C4-2B (cell line): ENCODE results near the gene EPB41.
"Not testable (repeated sequence)": the region's sequence is repeated elsewhere in the genome, so short reads cannot be mapped to it uniquely, and the experiment has no call there.

Experiments used
- H3K27ac ChIP-seq: fragments of 450-650 bp; 2 replicates; pipeline ENCODE4 v1.5.1; 2017
- ZFX ChIP-seq: fragments of 450-650 bp; IDR thresholded peaks from 2 replicates; pipeline ENCODE4 v1.6.1; 2017
- TF ChIP-seq, protein P1 (sequence below): fragments of 450-650 bp; conservative IDR thresholded peaks from 2 replicates; pipeline ENCODE4 v1.5.1; 2017; ENCODE audit warnings: mild to moderate bottlenecking

Gene EPB41

DNA sequence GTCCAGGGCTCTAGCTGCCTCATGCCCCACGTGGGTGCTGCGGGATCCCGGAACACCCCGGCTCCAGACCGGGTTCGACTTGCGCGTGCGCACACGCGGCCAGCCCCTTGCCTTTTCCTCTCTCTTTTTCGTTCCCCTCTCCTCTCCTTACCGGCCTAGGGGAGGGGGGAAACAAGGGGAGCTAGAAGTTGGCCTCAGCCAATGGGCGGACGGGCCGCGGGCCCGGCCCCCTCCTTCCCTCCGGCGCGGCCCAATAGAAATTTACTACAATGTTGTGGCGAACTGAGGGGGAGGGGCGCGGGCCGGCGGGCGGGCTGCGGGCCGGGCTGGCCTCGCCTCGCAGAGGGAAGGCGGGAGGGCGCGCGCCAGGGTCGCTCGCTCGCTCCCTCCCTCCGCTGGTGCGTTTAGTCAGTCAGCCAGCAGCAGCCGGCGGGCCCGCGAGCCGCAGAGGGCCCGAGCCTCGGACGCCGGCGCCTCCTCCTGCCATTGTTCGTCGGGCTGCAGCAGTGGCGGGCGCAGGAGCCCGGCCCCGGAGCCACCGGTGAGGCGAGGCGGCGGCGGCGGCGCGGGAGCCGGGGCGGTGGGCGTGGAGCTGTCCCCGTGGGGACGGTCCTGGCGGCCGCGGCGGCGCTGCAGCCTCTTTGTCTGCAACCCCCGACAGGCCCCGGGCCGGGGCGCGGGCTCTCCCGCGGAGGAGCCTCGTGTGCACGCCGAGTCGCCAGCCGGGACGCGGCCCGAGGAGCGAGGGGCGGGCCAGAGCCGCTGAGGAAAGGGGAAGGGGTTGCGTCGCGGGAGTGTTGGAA is at the start of gene EPB41:
TSS of gene EPB41 (plus strand) at position 342 of the 803 bp plus-strand sequence. CDS start 72,869 bp downstream, outside the sequence.
- peak within 1 kb of the TSS; percentile 74 for H3K27ac ChIP-seq
- TF ChIP-seq ZFX, result peak; percentile 71
- TF ChIP-seq, protein P1, sequence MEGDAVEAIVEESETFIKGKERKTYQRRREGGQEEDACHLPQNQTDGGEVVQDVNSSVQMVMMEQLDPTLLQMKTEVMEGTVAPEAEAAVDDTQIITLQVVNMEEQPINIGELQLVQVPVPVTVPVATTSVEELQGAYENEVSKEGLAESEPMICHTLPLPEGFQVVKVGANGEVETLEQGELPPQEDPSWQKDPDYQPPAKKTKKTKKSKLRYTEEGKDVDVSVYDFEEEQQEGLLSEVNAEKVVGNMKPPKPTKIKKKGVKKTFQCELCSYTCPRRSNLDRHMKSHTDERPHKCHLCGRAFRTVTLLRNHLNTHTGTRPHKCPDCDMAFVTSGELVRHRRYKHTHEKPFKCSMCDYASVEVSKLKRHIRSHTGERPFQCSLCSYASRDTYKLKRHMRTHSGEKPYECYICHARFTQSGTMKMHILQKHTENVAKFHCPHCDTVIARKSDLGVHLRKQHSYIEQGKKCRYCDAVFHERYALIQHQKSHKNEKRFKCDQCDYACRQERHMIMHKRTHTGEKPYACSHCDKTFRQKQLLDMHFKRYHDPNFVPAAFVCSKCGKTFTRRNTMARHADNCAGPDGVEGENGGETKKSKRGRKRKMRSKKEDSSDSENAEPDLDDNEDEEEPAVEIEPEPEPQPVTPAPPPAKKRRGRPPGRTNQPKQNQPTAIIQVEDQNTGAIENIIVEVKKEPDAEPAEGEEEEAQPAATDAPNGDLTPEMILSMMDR, result no peak

DNA sequence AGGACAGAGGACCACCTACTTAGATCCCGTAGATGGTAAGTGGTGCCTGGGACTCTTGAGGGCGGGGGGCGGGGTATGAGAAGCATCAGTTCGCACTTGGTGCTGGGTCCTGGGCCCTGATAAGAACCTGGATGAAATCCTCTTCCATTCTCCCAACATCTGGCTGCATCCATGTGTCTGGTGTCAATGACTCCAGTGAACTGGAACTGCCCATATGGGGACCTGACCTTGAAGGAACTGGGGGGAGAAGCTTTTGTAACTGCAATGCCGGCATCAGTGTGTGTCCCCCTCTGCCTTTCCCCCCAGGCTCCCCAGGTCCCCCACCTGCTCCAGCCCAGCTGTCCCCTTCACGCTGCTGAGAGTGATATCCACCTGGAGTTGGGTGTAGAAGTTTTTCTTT is 49.7 kb upstream of the EPB41 start:
- no peak overlapping the region for H3K27ac ChIP-seq
- TF ChIP-seq, protein P1, result no peak
- TF ChIP-seq ZFX, result no peak

DNA sequence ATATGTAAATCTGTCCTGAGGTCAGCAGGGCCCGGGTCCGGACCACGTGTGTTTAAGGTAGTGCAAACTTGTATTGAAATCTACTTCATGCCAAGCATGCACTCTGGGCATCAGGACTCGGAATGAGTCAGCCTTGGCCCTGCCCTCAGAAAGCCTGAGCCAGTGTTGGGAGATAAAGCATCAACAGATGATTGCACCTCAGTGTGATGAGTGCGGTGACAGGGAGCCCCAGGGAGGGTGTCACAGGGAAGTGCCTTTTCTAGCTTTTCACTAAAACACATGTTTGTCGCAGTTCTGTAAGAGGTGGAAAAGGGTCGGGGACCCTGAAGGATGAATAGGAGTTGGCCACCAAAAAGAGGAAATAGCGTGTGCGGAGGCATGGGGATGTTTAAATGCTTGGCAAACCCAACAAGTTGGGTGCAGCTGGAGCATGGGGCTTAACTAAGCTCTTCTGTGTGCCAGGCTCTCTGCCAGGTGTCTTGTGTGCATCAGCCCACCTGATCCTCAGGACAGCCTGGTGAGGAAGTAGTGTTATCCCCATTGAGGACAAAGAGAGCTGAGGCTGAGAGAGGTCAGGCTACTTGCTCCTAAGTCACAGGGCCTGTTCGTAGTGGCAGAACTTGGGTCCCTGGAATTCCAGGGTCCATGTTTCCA is 48.2 kb upstream of the EPB41 start:
- H3K27ac ChIP-seq, result no peak overlapping the region
- TF ChIP-seq, protein P1, result no peak
- TF ChIP-seq ZFX, result no peak

DNA sequence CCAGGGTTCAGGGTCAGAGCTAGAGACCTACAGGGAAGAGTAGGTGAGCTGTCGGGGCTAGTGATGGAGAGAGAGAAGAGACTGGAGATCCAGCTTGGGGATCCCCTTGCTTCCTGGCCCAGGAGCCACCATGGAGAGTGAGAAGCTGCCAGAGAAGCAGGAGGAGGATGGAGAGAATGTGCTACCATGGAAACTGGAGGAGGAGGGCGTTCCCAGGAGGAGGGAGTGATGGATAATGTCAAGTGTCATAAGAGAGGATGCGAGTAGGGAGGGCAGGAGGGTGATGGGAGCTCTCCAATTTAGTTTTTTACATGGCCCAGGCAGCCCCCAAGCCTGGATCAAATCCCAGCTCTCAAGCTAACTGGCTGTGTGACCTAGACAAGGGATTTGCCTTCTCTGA is 46.5 kb upstream of the EPB41 start:
- H3K27ac ChIP-seq, result no peak overlapping the region
- no peak for TF ChIP-seq ZFX
- TF ChIP-seq, protein P1, result no peak

DNA sequence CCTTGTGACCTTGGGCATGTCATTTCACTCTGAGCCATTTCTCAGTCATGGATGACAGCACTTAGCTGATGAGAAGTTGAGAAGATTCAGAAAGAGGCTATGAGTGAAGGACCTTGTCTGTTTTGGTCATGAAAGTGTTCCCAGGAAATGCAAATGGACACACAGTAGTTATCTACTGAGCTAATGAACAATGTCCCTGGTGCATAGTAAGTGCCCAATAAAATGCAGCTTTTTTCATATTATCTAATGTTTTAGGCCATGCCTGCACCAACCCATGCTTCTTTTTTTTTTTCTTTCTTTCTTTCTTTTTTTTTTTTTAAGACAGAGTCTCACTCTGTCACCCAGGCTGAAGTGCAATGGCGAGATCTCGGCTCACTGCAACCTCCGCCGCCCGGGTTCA is 44.4 kb upstream of the EPB41 start:
- no peak for TF ChIP-seq ZFX
- TF ChIP-seq, protein P1, result no peak
- no peak overlapping the region for H3K27ac ChIP-seq

DNA sequence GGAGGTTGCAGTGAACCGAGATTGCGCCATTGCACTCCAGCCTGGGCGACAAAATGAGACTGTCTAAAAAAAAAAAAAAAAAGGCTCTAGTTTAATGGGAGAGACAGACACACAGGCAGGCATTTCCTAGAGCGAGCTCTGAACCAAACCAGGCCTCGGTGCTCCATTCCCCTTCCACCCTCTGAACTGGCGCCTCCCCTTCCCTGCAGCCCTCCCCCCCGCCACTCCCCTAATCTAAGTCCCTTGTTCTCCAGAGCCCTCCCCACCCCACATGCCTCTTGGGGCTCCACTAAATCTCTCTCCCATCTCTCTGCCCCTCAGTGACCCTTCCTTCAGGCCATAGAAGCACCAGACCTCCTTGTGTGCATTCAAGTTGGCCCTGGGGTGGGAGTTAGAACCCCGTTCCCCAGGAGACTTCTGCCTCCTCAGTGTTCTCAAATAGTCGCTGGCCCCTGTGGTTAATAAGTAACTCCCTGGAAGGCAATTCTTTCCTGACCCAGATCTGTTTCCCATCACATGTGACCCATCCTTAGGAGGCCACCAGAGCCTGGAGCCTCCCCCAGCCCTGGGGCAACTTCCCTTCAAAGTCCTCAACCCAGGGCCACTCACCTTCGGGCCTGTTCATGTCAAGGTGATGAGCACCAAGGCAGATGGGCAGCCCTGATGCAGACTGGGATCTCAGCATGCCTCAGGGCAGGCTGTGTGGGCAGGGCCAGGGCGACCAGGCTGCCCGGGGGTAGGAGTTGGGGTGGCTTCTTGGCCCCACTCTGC is 42.6 kb upstream of the EPB41 start:
- TF ChIP-seq, protein P1, result no peak
- TF ChIP-seq ZFX, result no peak
- no peak overlapping the region for H3K27ac ChIP-seq

DNA sequence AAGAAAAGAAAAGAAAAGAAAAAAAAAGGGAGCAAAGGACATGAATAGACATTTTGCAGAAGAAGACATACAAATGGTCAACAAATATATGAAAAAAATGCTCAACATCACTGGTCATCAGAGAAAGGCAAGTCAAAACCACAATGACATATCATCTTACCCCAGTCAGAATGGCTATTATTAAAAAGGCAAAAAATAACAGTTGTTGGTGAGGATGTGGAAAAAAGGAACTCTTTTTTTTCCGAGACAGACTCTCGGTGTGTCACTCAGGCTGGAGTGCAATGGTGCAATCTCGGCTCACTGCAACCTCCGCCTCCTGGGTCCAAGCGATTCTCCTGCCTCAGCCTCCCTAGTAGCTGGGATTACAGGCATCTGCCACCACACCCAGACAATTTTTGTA is 39.2 kb upstream of the EPB41 start:
- H3K27ac ChIP-seq, result not testable (repeated sequence)
